ENCODE data around the gene SYTL1.

- TF ChIP-seq CTCF (IDR thresholded peaks at IDR 0.05), result no peak
- no peak for TF ChIP-seq POLR2A (IDR thresholded peaks at IDR 0.05)
These were observed 4.5 kb downstream of the SYTL1 start for GRCh38 chr1:27346357-27346756.

Data from uterus (tissue), 2 donors.